Spleen (tissue), 11 donors: ENCODE results near the gene DIRAS2. TPM values are rescaled to one million over a fixed set of nuclear protein-coding genes. Genes with fewer than 3 reads are reported as not detected.

Experiments
- DNase-seq: peaks from one replicate; pipeline ENCODE4 v3.0.0-alpha.2; 2020
- H3K27ac ChIP-seq, 8 donors: fragments of 200-600 bp; sonication (generic) in 7 of 8; 1 replicate in 4 of 8; 2 replicates in 4 of 8; pipeline versions ENCODE4 v1.5.0 to v1.8.0; 2016 to 2021; ENCODE audit warnings: inconsistent platforms in 4 of 8, mild to moderate bottlenecking in 4 of 8, moderate library complexity in 1 of 8
- H3K27me3 ChIP-seq, 7 donors: fragments of 200-600 bp; sonication (generic) in 6 of 7; replicated peaks in 1 of 7; 1 replicate in 4 of 7; 2 replicates in 3 of 7; pipeline versions ENCODE4 v1.5.0 to v1.8.0; 2016 to 2021; ENCODE audit warnings: inconsistent platforms in 3 of 7, mild to moderate bottlenecking in 1 of 7
- H3K36me3 ChIP-seq, 6 donors: fragments of 200-600 bp; sonication (generic) in 5 of 6; 1 replicate in 4 of 6; 2 replicates in 2 of 6; pipeline versions ENCODE4 v1.5.0 to v1.8.0; 2016 to 2021; ENCODE audit warnings: inconsistent platforms in 2 of 6
- H3K4me1 ChIP-seq, 6 donors: fragments of 200-600 bp; sonication (generic) in 5 of 6; 1 replicate in 3 of 6; 2 replicates in 3 of 6; pipeline versions ENCODE4 v1.5.0 to v1.8.0; 2016 to 2021; ENCODE audit warnings: inconsistent platforms in 3 of 6
- H3K4me3 ChIP-seq, 8 donors: fragments of 200-600 bp; sonication (generic) in 7 of 8; 1 replicate in 4 of 8; 2 replicates in 4 of 8; pipeline versions ENCODE4 v1.5.0 to v1.8.0; 2016 to 2021; ENCODE audit warnings: inconsistent platforms in 4 of 8, mild to moderate bottlenecking in 4 of 8, moderate library complexity in 2 of 8
- H3K9me3 ChIP-seq, 8 donors: fragments of 200-600 bp; sonication (generic) in 7 of 8; 1 replicate in 4 of 8; 2 replicates in 4 of 8; pipeline versions ENCODE4 v1.5.0 to v1.8.0; 2016 to 2021; ENCODE audit warnings: inconsistent platforms in 4 of 8
- POLR2A ChIP-seq, 3 donors: fragments of 450-650 bp; IDR thresholded peaks; one replicate each; pipeline ENCODE4 v1.5.1; 2017; ENCODE audit warnings: antibody characterized with exemption in 3 of 3, mild to moderate bottlenecking in 1 of 3
- POLR2AphosphoS5 ChIP-seq, 3 donors: sonication (generic); formaldehyde crosslinking; IDR thresholded peaks; one replicate each; pipeline ENCODE4 v1.5.1; 2017; ENCODE audit warnings: antibody characterized with exemption in 3 of 3
- WGBS, 5 donors: extraction: QIAGEN DNeasy Blood & Tissue Kit in 3 of 5; methylation state at CpG; one replicate each; pipeline versions ENCODE4 v1.1.5 to v1.1.7; 2013 to 2018; 5-methylcytosine and 5-hydroxymethylcytosine counted together
- intact Hi-C: fragments of 100-400 bp; cut with DNase I; formaldehyde crosslinking; loops from one replicate; pipeline ENCODE4 v1.15.0; 2023; ENCODE audit warnings: low total_unique reads
- polyA plus RNA-seq, 3 donors: library from polyadenylated mRNA; stranded (reverse); fragments of 200-250 nt; gene quantifications; one replicate each; pipeline ENCODE4 v1.2.1, GENCODE V29; 2013
- total RNA-seq, 7 donors: library from RNA; depleted of rRNA in 3 of 7; stranded (reverse); fragments of >200 nt in 3 of 7; fragmentation: NEBNext Ultra II Directional in 4 of 7; extraction: Animal tissue kit (Norgen Biotek cat#: 25700) in 4 of 7; gene quantifications; one replicate each; pipeline versions ENCODE4 v1.1.0 to v1.2.1, GENCODE V29; 2016 to 2021
- TF ChIP-seq, protein P1 (sequence below), 11 experiments: fragments of 200-600 bp in 7 of 11; fragments of 450-650 bp in 4 of 11; sonication (generic) in 4 of 11; IDR thresholded peaks in 8 of 11; conservative IDR thresholded peaks in 3 of 11; 1 replicate in 7 of 11; 2 replicates in 4 of 11; pipeline versions ENCODE4 v1.4.0 to v1.8.0; 2016 to 2021; ENCODE audit warnings: antibody characterized with exemption in 11 of 11, inconsistent platforms in 4 of 11, mild to moderate bottlenecking in 1 of 11
- donor health status: healthy with polysubstance abuse.
- donor health status: DM: no; HTN: no; CAD: no; lungs with moderate emphysema.
- donor health status: DM: no; HTN: no; CAD: no.
- donor health status: Bipolar disorder and iron deficiency.
- donor health status: healthy.
- donor health status: DM: no; HTN: no; CAD: no.
- donor health status: DM: yes; HTN: yes; CAD: no.

DIRAS2 gene
- total and polyA plus RNA-seq, 10 donors = 0.19 TPM; not detected in 9

GRCh38 chr9:90641086-90641485, 1.5 kb downstream of the DIRAS2 start:
- intact Hi-C loops = no loop called here
- H3K4me3 ChIP-seq = no peak overlapping the region
- WGBS, 5 donors = 60 to 78% (median 69%) methylated on average over 2 of the region's 2 CpGs
- no peak for DNase-seq
- peaks cover 0 to 57% (median 27%) of the 10 kb centered on the region in 7 donors for H3K27me3 ChIP-seq
- H3K9me3 ChIP-seq = no peaks in the 10 kb centered on the region
- no peak overlapping the region for H3K27ac ChIP-seq
- TF ChIP-seq POLR2A (IDR thresholded peaks at IDR 0.05) = no peak
- TF ChIP-seq POLR2AphosphoS5 (IDR thresholded peaks at IDR 0.05) = no peak
- TF ChIP-seq, protein P1, sequence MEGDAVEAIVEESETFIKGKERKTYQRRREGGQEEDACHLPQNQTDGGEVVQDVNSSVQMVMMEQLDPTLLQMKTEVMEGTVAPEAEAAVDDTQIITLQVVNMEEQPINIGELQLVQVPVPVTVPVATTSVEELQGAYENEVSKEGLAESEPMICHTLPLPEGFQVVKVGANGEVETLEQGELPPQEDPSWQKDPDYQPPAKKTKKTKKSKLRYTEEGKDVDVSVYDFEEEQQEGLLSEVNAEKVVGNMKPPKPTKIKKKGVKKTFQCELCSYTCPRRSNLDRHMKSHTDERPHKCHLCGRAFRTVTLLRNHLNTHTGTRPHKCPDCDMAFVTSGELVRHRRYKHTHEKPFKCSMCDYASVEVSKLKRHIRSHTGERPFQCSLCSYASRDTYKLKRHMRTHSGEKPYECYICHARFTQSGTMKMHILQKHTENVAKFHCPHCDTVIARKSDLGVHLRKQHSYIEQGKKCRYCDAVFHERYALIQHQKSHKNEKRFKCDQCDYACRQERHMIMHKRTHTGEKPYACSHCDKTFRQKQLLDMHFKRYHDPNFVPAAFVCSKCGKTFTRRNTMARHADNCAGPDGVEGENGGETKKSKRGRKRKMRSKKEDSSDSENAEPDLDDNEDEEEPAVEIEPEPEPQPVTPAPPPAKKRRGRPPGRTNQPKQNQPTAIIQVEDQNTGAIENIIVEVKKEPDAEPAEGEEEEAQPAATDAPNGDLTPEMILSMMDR (IDR thresholded peaks at IDR 0.05 in 8 of 11, conservative IDR thresholded peaks at IDR 0.05 in 3 of 11) = no peak
- H3K36me3 ChIP-seq = no peaks in the 10 kb centered on the region
- H3K4me1 ChIP-seq = peaks cover 7 to 16% (median 10%) of the 10 kb centered on the region in 6 donors

- TF ChIP-seq, protein P1 (IDR thresholded peaks at IDR 0.05 in 8 of 11, conservative IDR thresholded peaks at IDR 0.05 in 3 of 11) = no peak
- no peak for TF ChIP-seq POLR2A (IDR thresholded peaks at IDR 0.05)
- H3K9me3 ChIP-seq = no peaks in the 10 kb centered on the region
- intact Hi-C loops = no loop called here
- H3K4me3 ChIP-seq = no peak overlapping the region
- peaks cover 0 to 50% (median 27%) of the 10 kb centered on the region in 7 donors for H3K27me3 ChIP-seq
- H3K4me1 ChIP-seq = peaks cover 7 to 16% (median 10%) of the 10 kb centered on the region in 6 donors
- 77 to 84% (median 80%) methylated on average over 2 of the region's 2 CpGs for WGBS, 5 donors
- no peaks in the 10 kb centered on the region for H3K36me3 ChIP-seq
- no peak for DNase-seq
- H3K27ac ChIP-seq = no peak overlapping the region
Measured at GRCh38 chr9:90640361-90640760, 2.3 kb downstream of the DIRAS2 start.

DNA sequence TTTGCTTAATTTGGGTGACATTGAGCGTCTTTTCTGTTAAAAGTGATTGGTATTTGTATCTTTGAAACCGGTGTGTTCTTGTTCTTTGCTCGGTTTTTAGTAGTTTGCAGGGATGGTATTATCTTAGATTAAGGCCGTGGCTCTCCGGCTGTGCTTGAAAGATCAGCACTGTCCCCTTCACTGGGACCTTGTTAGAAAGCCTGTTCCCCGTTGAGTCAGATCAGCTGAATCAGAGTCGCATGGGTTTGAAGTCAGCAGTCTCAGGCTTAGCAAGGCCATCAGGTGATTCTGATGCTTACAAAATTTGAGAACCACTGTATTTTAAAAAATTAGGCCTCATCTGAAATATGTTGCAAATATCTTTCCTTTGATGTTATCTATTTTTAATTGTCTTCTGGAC, 5.0 kb downstream of the DIRAS2 start:
- Histone ChIP-seq H3K27me3 (peaks cover 0 to 23% (median 15%) of the 10 kb centered on the region in 7 donors), H3K36me3 (no peaks in the 10 kb centered on the region), H3K9me3 (no peaks in the 10 kb centered on the region), H3K4me3 (no peak overlapping the region), H3K27ac (no peak overlapping the region), H3K4me1 (peaks cover 4 to 8% (median 5%) of the 10 kb centered on the region in 6 donors)
- WGBS, 5 donors = 88 to 95% (median 92%) methylated on average over 7 of the region's 7 CpGs
- TF ChIP-seq POLR2A (IDR thresholded peaks at IDR 0.05) = no peak
- TF ChIP-seq POLR2AphosphoS5 (IDR thresholded peaks at IDR 0.05) = no peak
- TF ChIP-seq, protein P1 (IDR thresholded peaks at IDR 0.05 in 8 of 11, conservative IDR thresholded peaks at IDR 0.05 in 3 of 11) = no peak
- intact Hi-C loops = no loop called here
- no peak for DNase-seq

DNA sequence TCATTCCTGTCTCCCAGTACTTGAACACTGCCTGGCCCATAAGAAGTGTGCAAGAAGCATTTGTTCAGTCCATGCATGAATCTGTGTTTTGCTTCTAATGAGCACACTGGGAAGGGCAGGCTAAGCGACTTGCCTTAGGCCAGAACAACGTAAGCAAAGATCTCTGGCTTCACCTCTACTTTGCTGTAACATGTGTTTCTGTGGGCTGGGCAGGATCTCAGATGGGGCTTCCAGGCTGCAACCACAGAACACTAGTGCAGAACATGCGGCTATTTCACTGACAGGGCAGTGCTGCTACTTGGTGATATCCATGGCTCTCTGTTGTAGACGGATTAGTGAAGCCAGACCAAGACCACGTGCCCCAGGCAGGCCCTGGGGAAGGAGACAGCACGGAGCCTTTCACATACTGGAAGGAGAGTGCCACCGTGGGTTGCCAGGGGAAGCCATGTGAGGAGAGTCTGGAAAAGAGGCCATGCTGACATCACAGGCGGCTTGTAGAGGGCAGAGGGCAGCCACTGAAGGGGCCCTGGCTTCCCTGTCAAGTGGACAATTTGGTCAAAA, 9.9 kb downstream of the DIRAS2 start:
- no peak for DNase-seq
- no peak overlapping the region for H3K4me3 ChIP-seq
- intact Hi-C loops = no loop called here
- TF ChIP-seq POLR2A (IDR thresholded peaks at IDR 0.05) (no peak), POLR2AphosphoS5 (IDR thresholded peaks at IDR 0.05) (no peak)
- TF ChIP-seq, protein P1 (IDR thresholded peaks at IDR 0.05 in 8 of 11, conservative IDR thresholded peaks at IDR 0.05 in 3 of 11) = no peak
- H3K36me3 ChIP-seq = no peaks in the 10 kb centered on the region
- no peaks in the 10 kb centered on the region for H3K4me1 ChIP-seq
- H3K27ac ChIP-seq = no peak overlapping the region
- WGBS, 5 donors = 77 to 90% (median 85%) methylated on average over 8 of the region's 8 CpGs
- H3K27me3 ChIP-seq = peaks cover 0 to 6% (median 0%) of the 10 kb centered on the region in 7 donors
- no peaks in the 10 kb centered on the region for H3K9me3 ChIP-seq
